ENCODE measurements around the gene LCK. TPM values are rescaled to one million over a fixed set of nuclear protein-coding genes. Genes with fewer than 3 reads are reported as not detected.

LCK gene
- total and polyA plus RNA-seq, 9 of the 15 experiments (the other 6 are each of a cell fraction or from before 2014, with no cell fraction given), result 0.04 to 0.47 (median 0.13) TPM; not detected in 6

GRCh38 chr1:32223683-32224082 is 27.4 kb upstream of the LCK start:
- no peak for DNase-seq (ENCODE audit: extremely low read depth in 1 of 4, low spot score in 3 of 4)
- BruUV-seq (replicated peaks), result no TSS peak
- H3K79me2 ChIP-seq (ENCODE audit: control insufficient read depth, insufficient read depth, low read length), result peaks cover 49% of the 10 kb centered on the region
- peak overlapping the region; percentile 80 for H3K4me3 ChIP-seq
- H3K27ac ChIP-seq (ENCODE audit: extremely low read depth, low read depth, low read length), result peak overlapping the region; percentile 50
- WGBS (ENCODE audit: insufficient coverage, low coverage, missing lambda C conversion rate), result 73% methylated on average over 3 of the region's 3 CpGs
- intact Hi-C loops (cut with micrococcal nuclease) (loop anchor here (2.0 kb wide), 1 partner anchor 93 kb away; no protein-coding TSS in a partner anchor), in situ Hi-C loops (cut with MboI) (no loop called here)
- peak overlapping the region; percentile 83 to 96; a peak in 3 of 4 replicates for H3K9ac ChIP-seq (ENCODE audit: insufficient read depth in 1 of 2, low read depth in 2 of 2, low read length in 2 of 2)
- H3K4me2 ChIP-seq (ENCODE audit: insufficient read depth, low read length), result peak overlapping the region; percentile 98
- no peaks in the 10 kb centered on the region for H3K27me3 ChIP-seq (ENCODE audit: control insufficient read depth in 2 of 2, insufficient read depth in 2 of 2, low read length in 2 of 2)
- peaks cover 64% of the 10 kb centered on the region for H3K36me3 ChIP-seq (ENCODE audit: control insufficient read depth, insufficient read depth, low read length)
- POLR2A ChIA-PET, result interaction anchor here (0.7 to 6.5 kb wide), 9 partner anchors 8 to 369 kb away, joined by 3 to 40 read pairs (median 3); partner anchors contain the start of gene TXLNA
- CTCF ChIA-PET (ENCODE audit: low intra/inter-chr PET ratio), result interaction anchor here (0.6 kb wide), 1 partner anchor 193 kb away, joined by 4 read pairs; no protein-coding TSS in a partner anchor
- H3K9me1 ChIP-seq (ENCODE audit: control insufficient read depth, insufficient read depth, low read length), result no peaks in the 10 kb centered on the region
- no peaks in the 10 kb centered on the region for H3K9me3 ChIP-seq (replicated peaks; ENCODE audit: control insufficient read depth, insufficient read depth, low read depth, low read length)
- H2AFZ ChIP-seq (ENCODE audit: low read depth, low read length), result no peak overlapping the region
- no peak for FAIRE-seq
- H3K4me1 ChIP-seq (replicated peaks in 1 of 2; ENCODE audit: control insufficient read depth in 2 of 2, insufficient read depth in 2 of 2, low read length in 2 of 2), result peaks cover 19 to 22% of the 10 kb centered on the region in 2 experiments; a peak in 4 of 5 replicates
- TF ChIP-seq PRPF4 (IDR thresholded peaks at IDR 0.05; ENCODE audit: insufficient read depth, low read depth, low read length, poor library complexity, severe bottlenecking) (no peak), ATF2 (CRISPR knock-in tag; IDR thresholded peaks at IDR 0.05) (no peak), CBFA2T2 (conservative IDR thresholded peaks at IDR 0.05) (no peak), GABPB1 (CRISPR knock-in tag; IDR thresholded peaks at IDR 0.05) (0 out of 2 replicates have a peak, but pooled peaks have one; percentile 40), YY1 (IDR thresholded peaks at IDR 0.05; ENCODE audit: borderline replicate concordance in 1 of 3, control insufficient read depth in 1 of 3, extremely low read depth in 1 of 3, insufficient read depth in 3 of 3, insufficient read length in 1 of 3, insufficient replicate concordance in 2 of 3, low read depth in 1 of 3, low read length in 2 of 3) (no peak), ATF3 (IDR thresholded peaks at IDR 0.05) (0 out of 2 replicates have a peak, but pooled peaks have one; percentile 4), ATF3 (CRISPR knock-in tag; conservative IDR thresholded peaks at IDR 0.05) (no peak), RAD21 (CRISPR knock-in tag; conservative IDR thresholded peaks at IDR 0.05 in 1 of 2, IDR thresholded peaks at IDR 0.05 in 1 of 2) (peak in 1 of 2 experiments; percentile 16; a peak in 1 of 4 replicates), ETS2 (tag; IDR thresholded peaks at IDR 0.05; ENCODE audit: borderline replicate concordance, poor library complexity, severe bottlenecking) (no peak), NR2F6 (CRISPR knock-in tag; IDR thresholded peaks at IDR 0.05) (no peak), ZFP1 (CRISPR knock-in tag; IDR thresholded peaks at IDR 0.05) (no peak), ZNF12 (CRISPR knock-in tag; IDR thresholded peaks at IDR 0.05) (no peak), STAT5B (CRISPR knock-in tag; IDR thresholded peaks at IDR 0.05) (no peak)
- TF ChIP-seq, protein P1, sequence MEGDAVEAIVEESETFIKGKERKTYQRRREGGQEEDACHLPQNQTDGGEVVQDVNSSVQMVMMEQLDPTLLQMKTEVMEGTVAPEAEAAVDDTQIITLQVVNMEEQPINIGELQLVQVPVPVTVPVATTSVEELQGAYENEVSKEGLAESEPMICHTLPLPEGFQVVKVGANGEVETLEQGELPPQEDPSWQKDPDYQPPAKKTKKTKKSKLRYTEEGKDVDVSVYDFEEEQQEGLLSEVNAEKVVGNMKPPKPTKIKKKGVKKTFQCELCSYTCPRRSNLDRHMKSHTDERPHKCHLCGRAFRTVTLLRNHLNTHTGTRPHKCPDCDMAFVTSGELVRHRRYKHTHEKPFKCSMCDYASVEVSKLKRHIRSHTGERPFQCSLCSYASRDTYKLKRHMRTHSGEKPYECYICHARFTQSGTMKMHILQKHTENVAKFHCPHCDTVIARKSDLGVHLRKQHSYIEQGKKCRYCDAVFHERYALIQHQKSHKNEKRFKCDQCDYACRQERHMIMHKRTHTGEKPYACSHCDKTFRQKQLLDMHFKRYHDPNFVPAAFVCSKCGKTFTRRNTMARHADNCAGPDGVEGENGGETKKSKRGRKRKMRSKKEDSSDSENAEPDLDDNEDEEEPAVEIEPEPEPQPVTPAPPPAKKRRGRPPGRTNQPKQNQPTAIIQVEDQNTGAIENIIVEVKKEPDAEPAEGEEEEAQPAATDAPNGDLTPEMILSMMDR (IDR thresholded peaks at IDR 0.05 in 2 of 3, conservative IDR thresholded peaks at IDR 0.05 in 1 of 3; ENCODE audit: insufficient read depth in 2 of 3, low read depth in 1 of 3, low read length in 3 of 3), result 0 out of 6 replicates have a peak, but pooled peaks of 1 of the 3 experiments have one; percentile 25
- ATAC-seq, result no peak
- no peaks in the 10 kb centered on the region for H4K20me1 ChIP-seq (replicated peaks; ENCODE audit: control insufficient read depth, insufficient read depth, low read length)

Data from K562 (cell line).